ENCODE results near the gene IL9.

Gene IL9

DNA sequence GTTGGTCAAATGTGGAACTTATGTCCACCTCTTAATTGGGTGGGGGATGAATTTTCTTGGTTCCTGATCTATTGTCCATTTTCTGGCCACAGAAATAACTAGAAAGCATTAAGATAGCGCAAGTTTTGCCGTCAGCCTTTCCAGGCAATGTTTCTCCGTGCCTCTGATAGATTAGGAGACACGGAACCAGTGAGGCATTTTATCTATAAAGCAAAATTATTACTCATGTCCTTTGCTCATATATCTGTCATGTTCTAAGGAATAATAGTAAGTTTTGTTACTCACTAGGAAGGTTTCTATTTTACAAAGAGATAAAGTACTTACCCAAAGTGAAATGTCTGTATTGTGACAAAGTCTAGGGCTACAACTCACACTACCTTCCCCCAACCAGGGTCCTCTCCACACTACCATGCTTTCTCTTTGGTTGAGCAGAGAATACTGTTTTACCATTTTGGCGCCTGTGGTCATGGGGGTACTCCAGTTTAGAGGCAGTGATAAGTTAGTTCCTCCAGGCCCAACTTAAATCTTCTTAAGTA is 19.9 kb upstream of the IL9 start:
- DNase-seq (ENCODE audit: low read depth): no peak
- H3K4me3 ChIP-seq (ENCODE audit: control insufficient read depth, low read depth, low read length): no peak overlapping the region
- TF ChIP-seq, protein P1, sequence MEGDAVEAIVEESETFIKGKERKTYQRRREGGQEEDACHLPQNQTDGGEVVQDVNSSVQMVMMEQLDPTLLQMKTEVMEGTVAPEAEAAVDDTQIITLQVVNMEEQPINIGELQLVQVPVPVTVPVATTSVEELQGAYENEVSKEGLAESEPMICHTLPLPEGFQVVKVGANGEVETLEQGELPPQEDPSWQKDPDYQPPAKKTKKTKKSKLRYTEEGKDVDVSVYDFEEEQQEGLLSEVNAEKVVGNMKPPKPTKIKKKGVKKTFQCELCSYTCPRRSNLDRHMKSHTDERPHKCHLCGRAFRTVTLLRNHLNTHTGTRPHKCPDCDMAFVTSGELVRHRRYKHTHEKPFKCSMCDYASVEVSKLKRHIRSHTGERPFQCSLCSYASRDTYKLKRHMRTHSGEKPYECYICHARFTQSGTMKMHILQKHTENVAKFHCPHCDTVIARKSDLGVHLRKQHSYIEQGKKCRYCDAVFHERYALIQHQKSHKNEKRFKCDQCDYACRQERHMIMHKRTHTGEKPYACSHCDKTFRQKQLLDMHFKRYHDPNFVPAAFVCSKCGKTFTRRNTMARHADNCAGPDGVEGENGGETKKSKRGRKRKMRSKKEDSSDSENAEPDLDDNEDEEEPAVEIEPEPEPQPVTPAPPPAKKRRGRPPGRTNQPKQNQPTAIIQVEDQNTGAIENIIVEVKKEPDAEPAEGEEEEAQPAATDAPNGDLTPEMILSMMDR (conservative IDR thresholded peaks at IDR 0.05; ENCODE audit: control insufficient read depth, insufficient read depth, low read depth, low read length): no peak

DNA sequence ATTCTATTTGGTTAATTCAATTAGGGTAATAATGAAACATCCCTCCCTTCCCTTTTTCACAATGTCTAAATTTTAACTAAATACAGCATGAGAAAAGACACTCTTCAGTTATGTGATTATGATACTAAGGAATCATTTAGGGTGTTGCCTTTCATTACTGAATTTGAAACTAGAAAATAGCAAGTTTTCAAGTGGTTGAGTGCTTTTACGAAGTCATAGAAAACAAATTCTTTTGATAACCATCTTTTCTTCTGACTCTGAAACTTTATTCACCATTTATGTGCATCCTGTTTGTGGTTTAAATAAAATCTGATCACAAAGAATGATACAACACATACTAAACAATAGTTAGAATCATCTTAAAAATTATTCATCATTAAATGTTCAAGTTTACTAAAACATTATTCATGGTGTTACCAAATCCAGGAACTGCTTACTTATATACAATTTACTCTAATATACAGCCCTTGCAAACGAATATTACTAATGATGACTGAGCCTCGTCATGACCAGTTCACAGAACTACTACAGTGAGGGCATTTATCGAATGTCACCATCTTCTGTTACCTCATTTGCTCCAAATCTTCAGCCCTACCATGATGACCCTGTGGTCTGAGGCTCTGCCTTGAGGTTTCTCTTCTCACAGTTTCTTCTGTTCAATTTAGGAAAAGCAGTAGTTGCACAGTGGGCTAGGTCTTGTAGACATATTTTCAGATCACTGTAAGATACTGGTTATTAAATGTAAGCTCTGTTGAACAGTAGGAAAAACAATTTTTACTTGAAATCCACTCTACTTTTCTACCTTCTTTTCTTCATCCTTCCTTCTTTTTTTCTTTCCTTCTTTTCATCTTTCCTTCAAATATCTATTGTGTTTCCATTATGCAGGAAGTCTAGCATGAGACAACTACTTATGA is 18.3 kb upstream of the IL9 start:
- no peak overlapping the region for H3K4me3 ChIP-seq (ENCODE audit: control insufficient read depth, low read depth, low read length)
- DNase-seq (ENCODE audit: low read depth): no peak
- TF ChIP-seq, protein P1 (conservative IDR thresholded peaks at IDR 0.05; ENCODE audit: control insufficient read depth, insufficient read depth, low read depth, low read length): no peak

DNA sequence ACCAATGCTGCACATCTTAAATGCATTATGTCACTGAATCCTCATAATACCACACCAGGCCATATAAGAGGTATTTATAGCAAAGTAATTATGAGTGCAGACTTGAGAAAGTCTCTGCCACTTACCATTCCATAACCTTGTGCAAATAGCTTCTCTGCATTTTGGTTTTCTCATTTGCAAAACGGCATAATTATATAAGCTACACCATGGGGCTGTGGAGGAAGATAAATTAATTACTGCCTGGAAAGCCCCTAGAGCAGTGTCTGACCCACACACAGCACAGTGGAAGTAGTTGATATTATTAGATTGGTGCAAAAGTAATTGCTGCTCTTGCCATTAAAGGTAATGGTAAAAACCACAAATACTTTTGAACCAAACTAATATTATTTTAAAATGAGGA is 9.5 kb upstream of the IL9 start:
- TF ChIP-seq, protein P1 (conservative IDR thresholded peaks at IDR 0.05; ENCODE audit: control insufficient read depth, insufficient read depth, low read depth, low read length): no peak
- no peak for DNase-seq (ENCODE audit: low read depth)
- H3K4me3 ChIP-seq (ENCODE audit: control insufficient read depth, low read depth, low read length): no peak overlapping the region

DNA sequence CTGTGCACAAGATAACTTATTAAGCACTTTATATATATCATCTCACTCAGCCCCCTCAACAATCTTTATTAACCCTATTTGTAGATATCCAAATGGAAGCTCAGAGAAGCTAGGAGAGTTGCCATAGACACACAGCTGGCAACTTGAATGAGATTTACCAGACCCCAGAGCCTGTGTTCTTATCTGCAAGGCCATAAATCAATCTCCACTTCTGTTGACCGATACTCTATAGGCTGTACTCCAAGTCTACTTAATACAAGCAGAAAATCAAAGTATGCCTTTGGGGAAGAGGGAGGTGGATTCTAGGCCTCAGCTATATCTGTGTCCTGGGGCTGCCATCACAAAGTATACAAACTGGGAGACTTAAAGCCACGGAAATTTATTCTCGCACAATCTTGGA is 6.0 kb upstream of the IL9 start:
- TF ChIP-seq, protein P1 (conservative IDR thresholded peaks at IDR 0.05; ENCODE audit: control insufficient read depth, insufficient read depth, low read depth, low read length): no peak
- H3K4me3 ChIP-seq (ENCODE audit: control insufficient read depth, low read depth, low read length): no peak overlapping the region
- DNase-seq (ENCODE audit: low read depth): no peak

DNA sequence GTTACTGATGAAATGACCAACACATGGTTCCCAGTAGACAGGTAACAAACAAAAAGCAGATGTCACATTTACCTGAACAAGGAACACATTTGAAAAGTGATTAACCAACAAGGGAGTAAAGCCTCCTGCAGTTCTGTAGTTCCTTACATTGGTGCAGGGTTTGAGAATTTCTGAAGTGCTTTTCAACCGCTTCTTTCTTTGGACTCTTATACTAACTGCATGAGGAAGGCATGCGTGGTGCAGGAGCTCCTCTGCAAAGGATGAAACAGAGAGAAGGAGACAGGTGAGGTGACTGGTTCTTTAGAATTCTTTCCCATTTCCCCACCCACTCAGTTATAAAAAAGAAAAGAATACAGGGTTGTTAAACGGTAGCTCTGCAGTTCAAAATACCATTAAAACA is 4.6 kb upstream of the IL9 start:
- TF ChIP-seq, protein P1 (conservative IDR thresholded peaks at IDR 0.05; ENCODE audit: control insufficient read depth, insufficient read depth, low read depth, low read length): no peak
- no peak overlapping the region for H3K4me3 ChIP-seq (ENCODE audit: control insufficient read depth, low read depth, low read length)
- DNase-seq (ENCODE audit: low read depth): no peak

DNA sequence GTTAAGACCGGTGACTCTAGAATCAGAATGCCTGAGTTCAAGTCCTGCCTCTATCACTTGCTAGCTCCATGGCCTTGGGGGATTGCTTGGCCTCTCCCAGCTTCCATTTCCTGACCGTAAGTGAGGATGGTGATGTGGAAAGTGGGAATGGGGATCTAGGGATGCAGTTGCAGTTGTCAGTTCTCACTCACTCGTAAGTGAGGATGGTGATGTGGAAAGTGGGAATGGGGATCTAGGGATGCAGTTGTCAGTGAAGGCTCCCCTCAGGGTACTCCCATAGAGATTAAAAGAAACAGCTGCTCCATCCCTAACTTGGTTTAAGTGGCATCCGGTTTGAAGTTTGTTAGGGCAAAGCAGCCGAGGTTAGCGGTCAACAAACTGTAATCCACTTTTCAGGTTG is 3.0 kb upstream of the IL9 start:
- TF ChIP-seq, protein P1 (conservative IDR thresholded peaks at IDR 0.05; ENCODE audit: control insufficient read depth, insufficient read depth, low read depth, low read length): no peak
- no peak for DNase-seq (ENCODE audit: low read depth)
- H3K4me3 ChIP-seq (ENCODE audit: control insufficient read depth, low read depth, low read length): no peak overlapping the region
